NCI-H748 (cell line): ENCODE measurements around the gene PIK3R5.

Source experiments
- DNase-seq: peaks from one replicate; lab custom pipeline; 2025; ENCODE audit not compliant: unreplicated experiment; lab: John Stamatoyannopoulos, UW

The PIK3R5 gene

DNA sequence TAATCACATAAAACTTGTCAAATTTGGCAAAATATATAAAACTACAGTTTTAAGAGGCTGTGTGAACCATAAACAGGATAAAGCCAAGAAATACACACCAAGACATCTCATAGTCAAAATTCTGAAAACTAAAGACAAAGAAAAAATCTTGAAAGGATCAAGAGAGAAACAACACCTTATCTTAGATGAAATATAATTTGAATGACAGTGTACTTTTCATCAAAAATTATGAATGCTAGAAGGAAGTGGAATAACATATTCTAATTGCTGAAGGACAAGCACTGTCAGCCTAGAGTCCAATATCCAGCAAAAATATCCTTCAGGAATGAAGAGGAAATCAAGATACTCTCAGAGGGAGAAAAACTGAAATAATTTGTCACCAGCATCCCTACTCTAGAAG, 37.2 kb downstream of the PIK3R5 start:
- DNase-seq = no peak

DNA sequence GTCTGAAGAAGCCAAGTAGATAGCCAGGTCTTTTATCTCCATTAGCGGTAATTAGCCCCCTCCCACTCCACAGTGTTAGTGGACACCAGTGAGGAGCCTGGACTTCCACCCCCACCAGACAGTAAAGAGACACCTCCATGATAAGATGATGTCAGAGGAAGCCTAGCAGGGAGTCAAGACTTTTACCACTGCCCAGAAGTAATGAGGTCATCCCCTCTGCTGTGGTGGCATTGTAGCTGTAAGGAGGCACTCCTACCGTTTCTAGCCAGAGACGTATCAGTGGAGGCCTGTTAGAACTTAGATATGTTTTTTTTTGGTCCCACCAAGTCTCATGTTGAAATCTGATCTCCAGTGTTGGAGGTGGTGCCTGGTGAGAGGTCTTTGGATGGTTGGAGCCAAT, 38.1 kb downstream of the PIK3R5 start:
- no peak for DNase-seq

DNA sequence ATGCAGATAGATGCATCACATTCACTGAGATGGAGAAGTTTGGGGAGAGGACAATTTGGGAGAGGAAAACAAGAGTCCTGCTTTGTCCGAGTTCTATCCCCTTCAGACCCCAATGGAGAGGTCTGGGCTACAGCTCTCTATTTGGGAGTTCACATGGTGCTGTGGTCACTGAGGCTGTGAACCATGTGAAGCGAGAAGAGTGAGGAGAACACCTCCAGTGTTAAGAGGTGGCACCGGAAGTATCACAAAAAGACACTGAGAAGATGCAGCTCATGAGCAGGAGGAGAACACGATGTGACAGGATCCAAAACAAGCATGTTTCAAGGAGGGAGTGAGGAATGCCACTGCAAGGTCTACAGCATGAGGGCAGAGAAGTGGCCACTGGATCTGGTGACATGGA, 39.7 kb downstream of the PIK3R5 start:
- no peak for DNase-seq

DNA sequence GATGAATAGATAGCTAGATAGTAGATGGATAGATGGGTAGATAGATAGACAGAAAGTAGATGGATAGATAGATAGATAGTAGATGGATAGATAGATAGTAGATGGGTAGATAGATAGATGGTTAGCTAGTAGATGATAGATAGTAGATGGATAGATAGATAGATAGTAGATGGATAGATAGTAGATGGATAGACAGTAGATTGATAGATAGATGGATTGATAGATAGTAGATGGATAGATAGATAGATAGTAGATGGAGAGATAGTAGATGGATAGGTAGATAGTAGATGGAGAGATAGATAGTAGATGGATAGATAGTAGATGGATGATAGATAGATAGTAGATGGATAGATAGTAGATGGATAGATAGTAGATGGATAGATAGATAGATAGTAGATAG, 40.4 kb downstream of the PIK3R5 start:
- no peak for DNase-seq

DNA sequence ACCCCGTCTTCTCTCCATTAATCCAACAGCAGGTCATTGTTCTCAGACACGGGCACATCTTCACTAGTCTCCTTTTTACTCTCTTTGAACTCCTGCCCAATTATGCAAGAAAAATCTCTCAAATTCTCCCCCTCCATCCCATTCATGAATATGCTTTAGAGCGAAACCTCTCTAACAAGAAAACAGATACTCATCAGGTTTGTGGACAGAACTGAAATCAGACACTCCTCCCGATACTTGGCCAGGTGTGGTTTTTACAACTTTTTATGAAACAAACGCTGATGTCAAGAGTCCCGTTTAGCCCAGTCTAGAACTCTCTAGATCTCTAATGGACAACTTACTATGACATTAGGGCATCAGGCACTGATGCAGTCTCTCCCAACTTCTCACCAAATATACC, 40.9 kb downstream of the PIK3R5 start:
- no peak for DNase-seq

DNA sequence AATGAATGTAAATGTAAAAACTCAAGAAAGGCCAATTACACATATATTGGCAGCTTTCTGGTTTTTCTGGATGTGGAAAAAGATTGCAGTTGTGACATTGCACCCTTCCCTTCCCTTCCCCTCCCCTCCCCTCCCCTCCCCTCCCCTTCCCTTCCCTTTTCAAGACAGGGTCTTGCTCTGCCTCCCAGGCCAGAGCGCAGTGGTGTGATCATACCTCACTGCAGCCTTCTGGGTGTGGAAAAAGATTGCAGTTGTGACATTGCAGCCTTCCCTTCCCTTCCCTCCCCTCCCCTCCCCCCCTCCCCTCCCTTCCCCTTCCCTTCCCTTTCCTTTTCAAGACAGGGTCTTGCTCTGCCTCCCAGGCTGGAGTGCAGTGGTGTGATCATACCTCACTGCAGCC, 41.7 kb downstream of the PIK3R5 start:
- no peak for DNase-seq

DNA sequence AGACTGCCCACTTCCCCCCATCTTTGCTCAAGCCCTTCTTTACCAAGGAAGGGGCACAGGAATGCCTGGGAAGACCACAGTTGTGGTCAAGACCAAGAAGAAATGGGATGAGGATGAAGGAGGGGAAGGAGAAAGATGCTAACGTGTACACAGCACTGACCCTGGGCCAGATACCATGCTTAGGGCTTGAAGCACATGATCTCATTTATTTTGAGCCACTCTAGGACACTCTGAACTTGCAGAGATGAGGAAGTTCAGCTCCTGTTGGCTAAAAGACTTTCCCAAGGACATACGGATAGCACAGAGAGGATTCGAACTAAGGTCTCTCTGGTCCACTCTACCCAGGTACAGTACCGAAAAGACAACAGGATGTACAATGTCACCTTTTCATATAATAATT, 42.6 kb downstream of the PIK3R5 start:
- DNase-seq = no peak

DNA sequence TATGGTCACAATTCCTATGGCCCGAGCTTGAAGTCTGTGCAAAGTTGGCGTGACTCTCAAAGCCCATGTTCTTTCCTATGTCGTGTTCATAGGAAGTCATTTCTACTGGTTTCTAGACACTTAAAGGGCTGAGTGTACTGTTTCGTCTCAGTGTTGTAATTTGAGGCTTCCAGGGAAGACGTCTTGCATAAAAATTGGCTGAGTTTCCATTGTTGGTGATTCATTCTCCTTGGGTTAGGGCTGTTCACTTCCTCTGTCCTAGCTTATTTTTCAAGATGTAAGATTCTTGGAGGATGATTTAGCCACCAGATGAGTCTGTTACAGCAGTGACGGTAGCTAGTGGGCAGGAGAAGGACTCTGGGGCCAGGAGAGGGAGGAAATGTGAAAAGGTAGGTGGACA, 43.1 kb downstream of the PIK3R5 start:
- DNase-seq = no peak

DNA sequence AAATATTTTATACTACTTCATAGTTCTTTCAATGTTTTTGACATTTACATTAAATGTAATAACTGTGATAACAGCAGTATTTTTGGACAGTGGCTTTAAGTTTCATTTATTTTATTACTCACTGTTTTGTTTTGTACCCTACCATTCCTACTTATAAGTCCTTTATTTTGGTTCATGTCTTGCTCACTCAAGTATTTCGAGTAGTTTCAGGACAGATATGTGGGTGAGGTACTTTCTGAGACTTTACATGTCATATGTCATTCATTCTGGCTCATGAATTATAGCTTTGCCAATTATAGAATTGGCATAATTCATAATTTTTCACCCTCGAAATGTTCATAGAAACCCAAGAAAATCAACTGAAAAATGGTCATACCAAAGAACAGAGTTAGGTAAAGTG, 44.4 kb downstream of the PIK3R5 start:
- no peak for DNase-seq

DNA sequence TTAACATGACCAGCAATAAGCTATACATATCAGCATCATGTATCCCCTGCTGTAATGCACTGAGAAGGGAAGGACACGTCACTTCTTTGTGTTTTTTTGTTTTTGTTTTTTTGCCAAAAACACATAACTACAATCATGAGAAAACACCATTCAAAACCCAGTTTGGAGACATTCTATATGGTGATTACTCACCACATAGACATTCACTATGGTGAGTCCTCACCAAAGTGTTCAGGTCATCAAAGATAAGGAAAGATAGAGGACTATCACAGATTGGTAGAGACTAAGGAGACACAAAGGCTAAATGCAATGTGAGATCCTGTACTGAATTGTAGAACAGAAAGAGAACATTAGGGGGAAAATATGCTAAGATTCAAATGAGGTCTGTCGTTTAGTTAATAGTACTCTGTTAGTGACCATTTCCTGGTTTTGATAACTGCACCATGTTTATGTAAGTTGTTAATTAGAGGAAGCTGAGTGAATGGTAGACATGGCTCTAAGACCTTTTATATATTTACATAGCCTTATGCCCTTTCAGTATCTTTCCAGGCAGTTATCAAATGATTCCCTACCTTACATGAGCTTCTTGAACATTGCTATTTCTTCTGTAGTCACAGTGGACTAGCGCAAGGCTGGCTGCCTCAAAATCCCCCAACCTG, 46.6 kb downstream of the PIK3R5 start:
- DNase-seq = no peak

DNA sequence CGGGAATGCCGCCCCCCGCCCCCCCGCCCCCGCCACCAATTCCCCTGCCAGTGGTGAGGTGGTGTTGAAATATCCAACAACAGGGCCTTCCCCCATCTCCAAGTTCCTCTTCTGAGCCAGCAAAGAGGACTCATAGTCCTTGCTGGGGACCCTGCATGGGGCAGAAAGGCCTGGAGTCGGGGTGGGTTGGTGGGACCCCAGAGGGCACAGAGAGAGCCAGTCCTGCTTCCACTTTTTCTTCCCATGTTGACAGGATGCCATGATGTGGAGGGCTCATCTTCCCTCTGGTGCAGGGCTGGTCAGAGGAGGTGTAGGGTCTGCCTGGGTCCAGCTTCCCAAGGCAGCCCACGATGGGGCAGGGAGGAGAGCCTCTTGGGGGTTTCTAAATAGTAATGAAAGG, 49.0 kb downstream of the PIK3R5 start:
- no peak for DNase-seq

DNA sequence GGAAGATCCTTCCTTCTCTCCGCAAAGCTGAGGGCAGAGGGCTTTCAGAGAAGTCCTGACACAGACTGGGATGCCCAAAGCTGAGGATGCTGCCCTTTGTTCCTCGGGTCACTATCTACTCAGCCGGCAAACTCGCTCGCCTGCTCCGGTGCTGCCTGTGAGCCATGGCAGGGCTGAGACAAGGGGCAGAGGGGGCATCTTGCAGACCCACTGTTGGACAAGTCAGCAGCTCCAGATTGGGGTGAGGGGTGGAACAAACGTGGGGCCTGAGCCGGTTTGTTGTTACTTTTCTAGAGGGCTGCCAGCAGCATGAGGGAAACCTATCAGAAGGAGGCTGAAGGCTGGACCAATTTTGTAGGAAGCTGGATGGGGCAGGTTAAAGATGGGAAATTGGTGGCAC, 51.0 kb downstream of the PIK3R5 start:
- DNase-seq = no peak

DNA sequence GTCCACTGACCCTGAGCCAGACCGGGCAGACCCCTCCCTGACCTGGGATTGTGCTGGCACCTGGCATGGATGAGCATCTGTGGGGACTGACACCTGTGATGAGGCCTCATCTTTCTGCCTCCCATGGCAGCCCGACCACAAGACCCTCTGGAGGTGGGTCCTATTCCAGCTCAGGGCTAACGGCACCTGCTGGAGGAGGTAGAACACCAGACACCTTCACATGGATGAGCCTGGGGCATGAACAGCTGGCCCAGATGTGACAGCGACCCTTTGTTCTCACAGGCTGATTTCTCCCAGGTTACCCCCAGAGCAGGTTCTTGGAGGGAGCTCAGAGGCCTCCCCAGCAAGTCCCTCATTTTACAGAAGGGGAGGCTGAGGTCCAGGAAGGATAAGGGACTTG, 51.6 kb downstream of the PIK3R5 start:
- no peak for DNase-seq

DNA sequence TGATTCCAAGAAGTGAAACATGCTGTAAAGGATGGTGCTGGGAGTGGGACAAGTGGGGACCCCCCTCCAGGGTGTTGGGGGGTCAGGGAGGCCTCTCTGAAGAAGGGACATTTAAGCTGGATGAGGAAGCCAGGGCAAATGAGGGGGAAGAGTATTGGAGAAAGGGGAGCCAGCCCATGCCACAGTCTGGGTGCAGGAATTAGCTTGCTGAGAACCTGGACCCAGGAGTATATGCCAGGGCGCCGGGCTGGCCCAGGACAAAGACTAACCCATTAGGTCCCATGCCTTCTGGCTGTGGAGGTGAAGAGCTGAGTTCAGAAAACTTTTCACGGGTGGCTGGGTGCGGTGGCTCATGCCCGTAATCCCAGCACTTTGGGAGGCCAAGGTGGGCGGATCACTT, 52.4 kb downstream of the PIK3R5 start:
- DNase-seq = no peak

DNA sequence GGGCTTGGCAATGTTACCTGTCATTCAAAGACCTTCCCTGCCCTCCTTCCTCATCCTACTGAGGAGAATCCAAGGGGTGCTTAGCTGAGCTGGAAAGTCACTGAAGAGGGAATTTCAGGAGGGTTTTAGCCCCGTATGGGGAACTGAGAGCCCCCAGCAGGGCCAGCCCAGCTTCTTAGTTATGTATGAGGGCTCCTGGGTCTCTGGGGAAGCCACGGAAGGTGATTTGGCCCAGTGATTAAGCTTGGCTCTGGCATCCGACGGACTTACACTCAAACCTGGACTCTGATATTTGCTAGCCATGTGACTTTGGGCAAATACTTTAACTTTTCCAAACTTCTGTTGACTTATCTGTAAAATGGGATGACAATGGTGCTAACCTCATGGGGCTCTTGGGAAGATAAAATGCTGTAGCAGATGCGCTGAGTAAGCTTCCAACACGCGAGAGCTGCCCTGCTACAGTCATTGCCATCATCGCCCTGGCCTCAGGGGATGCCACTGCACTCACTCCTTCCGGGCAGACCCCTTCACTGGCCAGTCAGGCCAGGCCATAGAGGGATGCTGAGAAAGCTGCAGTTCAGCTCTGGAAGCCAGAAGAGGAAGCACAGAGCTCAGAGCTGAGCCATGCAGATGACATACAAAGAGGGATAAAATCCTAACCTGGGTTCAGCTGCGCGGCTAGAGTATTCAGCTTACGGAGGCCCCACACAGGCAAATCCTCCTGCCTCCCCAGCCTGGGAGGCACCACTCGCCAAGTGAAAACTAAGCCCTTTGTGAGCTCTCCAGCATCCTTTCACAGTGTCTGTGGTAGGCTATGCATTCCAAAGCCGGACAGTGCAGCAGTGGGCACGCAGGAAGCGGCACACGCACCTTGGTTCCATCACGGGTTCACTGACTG, 53.2 kb downstream of the PIK3R5 start:
- no peak for DNase-seq

DNA sequence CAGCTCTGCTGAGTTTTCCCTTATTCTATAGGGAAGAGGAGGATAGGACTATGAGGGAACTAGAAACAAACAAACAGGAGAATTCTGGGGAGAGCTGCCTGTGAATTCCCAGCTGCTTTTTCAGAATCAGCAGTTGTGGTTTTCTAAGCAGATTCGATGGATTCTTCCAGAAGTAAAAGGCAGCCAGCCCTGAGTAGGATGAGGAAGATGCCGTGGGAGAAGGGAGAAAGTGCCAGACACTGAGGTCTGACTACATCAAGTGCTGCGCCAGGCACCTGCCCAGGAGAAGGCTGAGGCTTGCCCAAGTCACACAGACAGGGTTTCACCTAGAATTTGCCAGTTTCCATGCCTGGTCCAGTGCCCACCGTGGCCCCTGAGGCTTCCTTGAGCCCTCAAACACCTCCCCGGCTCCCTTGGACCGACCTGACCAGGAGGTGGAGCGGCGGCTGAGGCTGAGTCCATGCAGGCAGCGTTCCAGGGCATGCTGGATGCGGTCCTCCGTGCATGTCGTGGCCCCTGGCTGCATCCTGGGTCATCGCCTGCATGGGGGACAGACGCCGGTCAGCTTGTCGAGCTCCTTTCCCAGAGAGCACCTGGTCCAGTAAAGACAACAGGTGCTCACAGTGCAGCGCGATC, 54.4 kb downstream of the PIK3R5 start:
- no peak for DNase-seq

DNA sequence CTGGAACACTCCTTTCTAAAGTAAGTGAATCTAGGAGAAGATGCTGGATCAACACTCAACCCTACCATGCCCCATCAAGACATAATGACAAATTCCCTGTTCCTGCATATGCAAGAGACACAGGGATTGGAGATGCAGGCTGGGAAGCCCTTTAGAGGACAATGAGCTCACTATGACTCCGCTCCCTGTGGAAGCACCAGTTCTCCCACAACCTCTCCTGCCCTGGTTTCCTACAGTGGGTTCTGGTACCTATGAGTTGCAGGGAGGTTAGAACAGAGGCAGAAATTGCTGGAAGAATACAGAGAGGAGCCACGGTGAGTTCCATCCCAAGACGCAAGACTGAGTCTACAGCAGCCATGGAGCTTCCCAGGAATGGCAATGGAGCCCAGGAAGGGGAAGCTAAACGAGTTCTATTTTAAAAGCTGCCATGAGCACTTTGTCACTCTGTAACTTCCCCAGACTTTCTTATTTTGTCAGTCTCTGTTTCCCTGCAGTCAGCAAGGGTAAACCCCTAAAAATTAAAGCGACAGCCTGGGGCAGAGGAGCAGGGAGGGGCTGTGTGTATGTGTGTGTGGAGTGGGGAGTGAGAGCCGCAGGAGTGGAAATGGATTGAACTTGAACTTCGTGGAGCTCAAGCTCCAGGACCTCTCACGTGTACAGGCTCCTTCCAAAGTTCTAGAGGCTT, 55.8 kb downstream of the PIK3R5 start:
- DNase-seq = no peak

DNA sequence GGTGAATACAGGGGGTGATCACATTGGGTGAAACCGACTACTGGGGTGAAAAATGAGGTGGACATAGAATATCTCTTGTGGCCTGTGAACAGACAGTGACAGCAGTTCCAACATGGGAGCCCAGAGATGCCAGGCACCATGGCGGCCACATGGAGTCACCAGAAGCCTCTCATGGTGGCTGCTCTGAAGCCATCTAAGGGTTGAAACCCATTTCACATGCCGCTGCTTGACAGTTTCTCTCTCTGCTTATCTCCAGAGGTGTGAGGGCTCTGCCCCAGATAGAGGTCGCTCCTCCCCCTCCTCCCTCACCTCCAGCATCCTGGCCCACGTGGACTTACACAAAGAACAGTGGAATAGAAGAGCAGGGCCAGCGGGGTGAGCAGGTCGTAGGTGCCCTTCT, 60.2 kb downstream of the PIK3R5 start:
- no peak for DNase-seq

DNA sequence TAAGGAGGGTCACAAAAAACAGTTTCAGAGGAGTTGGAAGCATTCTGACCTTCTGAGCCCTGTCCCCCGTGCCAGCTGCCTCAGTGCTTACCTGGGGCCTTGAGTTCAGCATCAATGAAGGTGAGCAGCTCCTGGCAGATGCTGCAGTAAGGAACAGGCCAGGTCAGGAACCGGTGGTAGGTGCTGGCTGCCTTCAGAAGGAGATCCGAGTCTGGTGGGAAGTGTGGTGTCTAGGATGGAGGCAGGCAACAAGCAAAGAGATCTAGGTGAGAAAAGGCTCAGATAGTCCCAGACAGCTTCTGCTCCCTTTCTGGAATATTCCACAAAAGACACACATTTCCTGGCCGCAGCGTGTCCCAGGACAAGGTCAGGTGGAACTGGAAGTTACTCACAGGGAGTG, 60.8 kb downstream of the PIK3R5 start:
- DNase-seq = no peak

DNA sequence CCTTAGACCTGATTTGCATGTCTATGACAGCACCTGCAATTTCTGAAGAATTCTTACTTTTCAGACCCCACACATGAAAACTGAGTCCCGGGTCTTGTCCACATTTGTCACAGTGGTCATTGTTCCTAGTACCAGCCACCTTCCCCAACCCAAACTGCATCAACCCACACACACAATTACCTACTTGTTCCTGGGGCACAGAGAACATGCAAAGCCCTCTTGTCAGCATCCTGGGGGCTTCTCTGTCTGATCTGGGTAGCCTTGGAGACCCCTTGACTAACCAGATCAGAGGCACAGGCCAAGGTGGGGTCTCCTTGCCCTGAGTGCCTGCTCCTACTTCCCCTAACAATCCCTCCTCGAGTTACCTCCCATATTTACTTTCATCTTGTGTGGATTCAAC, 61.3 kb downstream of the PIK3R5 start:
- DNase-seq = no peak
